SU-DHL-6 (cell line): ENCODE measurements around the gene ESR1.

Experiments
- H2AFZ ChIP-seq: fragments of 200-600 bp; sonication (generic); 2 replicates; pipeline ENCODE4 v1.6.1; 2014; ENCODE audit warnings: low read depth, mild to moderate bottlenecking, moderate library complexity, mixed read lengths, antibody characterized with exemption, low read length; ENCODE audit not compliant: severe bottlenecking
- H3F3A ChIP-seq: fragments of 200-600 bp; shearing (Covaris generic); 2 replicates; pipeline ENCODE4 v1.6.0; 2016; ENCODE audit warnings: antibody characterized with exemption, mild to moderate bottlenecking; ENCODE audit not compliant: insufficient read depth
- H3K27ac ChIP-seq: fragments of 200-600 bp; sonication (generic); 2 replicates; pipeline ENCODE4 v1.5.1; 2016; ENCODE audit warnings: low read depth, mild to moderate bottlenecking, low read length, moderate library complexity, mixed read lengths
- H3K27me3 ChIP-seq: fragments of 200-600 bp; sonication (generic), shearing (Covaris generic); 2 replicates; pipeline ENCODE4 v1.6.0; 2014; ENCODE audit warnings: mild to moderate bottlenecking, low read length
- H3K36me3 ChIP-seq: fragments of 200-600 bp; sonication (generic); 2 replicates; pipeline ENCODE4 v1.6.1; 2014; ENCODE audit warnings: mild to moderate bottlenecking, low read length, mixed read lengths
- H3K4me2 ChIP-seq: fragments of 300-600, 200-600 bp; shearing (Covaris generic), sonication (generic); 2 replicates; pipeline ENCODE4 v1.6.0; 2014; ENCODE audit warnings: low read length, low read depth, mild to moderate bottlenecking; ENCODE audit not compliant: poor library complexity, severe bottlenecking
- H3K4me3 ChIP-seq: fragments of 200-600 bp; sonication (generic); 2 replicates; pipeline ENCODE4 v1.5.1; 2014; ENCODE audit warnings: antibody characterized with exemption, low read length, mild to moderate bottlenecking, mixed read lengths; ENCODE audit not compliant: insufficient read depth, poor library complexity, severe bottlenecking
- H3K79me2 ChIP-seq: fragments of 200-600 bp; sonication (generic); 2 replicates; pipeline ENCODE4 v1.6.1; 2014; ENCODE audit warnings: mild to moderate bottlenecking, low read length, moderate library complexity; ENCODE audit not compliant: insufficient read depth
- H3K9ac ChIP-seq: fragments of 200-600 bp; sonication (generic); 2 replicates; pipeline ENCODE4 v1.7.0; 2014; ENCODE audit warnings: mild to moderate bottlenecking, low read length
- H3K9me2 ChIP-seq: fragments of 200-600 bp; sonication (generic); replicated peaks from 2 replicates; pipeline ENCODE4 v1.6.1; 2014; ENCODE audit warnings: low read length; ENCODE audit not compliant: insufficient read depth
- H3K9me3 ChIP-seq: fragments of 200-600 bp; sonication (generic); 2 replicates; pipeline ENCODE4 v1.6.1; 2014; ENCODE audit warnings: low read length, mixed read lengths; ENCODE audit not compliant: insufficient read depth
- H4K20me1 ChIP-seq: fragments of 200-600 bp; sonication (generic); 2 replicates; pipeline ENCODE4 v1.6.1; 2014; ENCODE audit warnings: low read depth, mild to moderate bottlenecking, antibody characterized with exemption, low read length, moderate library complexity, mixed read lengths
- CTCF ChIP-seq: fragments of 200-600 bp; sonication (generic); IDR thresholded peaks from one replicate; pipeline ENCODE4 v1.5.1; 2017; ENCODE audit warnings: antibody characterized with exemption, mild to moderate bottlenecking, low read length, moderate library complexity; ENCODE audit not compliant: insufficient read depth, poor library complexity, severe bottlenecking
- EZH2phosphoT487 ChIP-seq: fragments of 200-600 bp; sonication (generic), shearing (Covaris generic); conservative IDR thresholded peaks from 2 replicates; pipeline ENCODE4 v1.6.1; 2018; ENCODE audit warnings: mild to moderate bottlenecking, antibody characterized with exemption, low read length, moderate library complexity, mixed read lengths

Gene ESR1

GRCh38 chr6:152001408-152001807 lies 193.9 kb downstream of the ESR1 start:
- Histone ChIP-seq H3K79me2 (no peaks in the 10 kb centered on the region), H3F3A (no peaks in the 10 kb centered on the region), H3K36me3 (no peaks in the 10 kb centered on the region), H3K9ac (no peak overlapping the region), H3K4me2 (no peak overlapping the region), H3K27me3 (no peaks in the 10 kb centered on the region), H2AFZ (no peak overlapping the region), H3K9me3 (no peaks in the 10 kb centered on the region), H3K9me2 (no peaks in the 10 kb centered on the region), H4K20me1 (no peaks in the 10 kb centered on the region), H3K4me3 (no peak overlapping the region), H3K27ac (no peak overlapping the region)
- no peak for TF ChIP-seq EZH2phosphoT487
- no peak for TF ChIP-seq CTCF

GRCh38 chr6:152002306-152002705 lies 194.8 kb downstream of the ESR1 start:
- Histone ChIP-seq H3K9ac (no peak overlapping the region), H4K20me1 (no peaks in the 10 kb centered on the region), H3K36me3 (no peaks in the 10 kb centered on the region), H3F3A (no peaks in the 10 kb centered on the region), H3K4me2 (no peak overlapping the region), H3K79me2 (no peaks in the 10 kb centered on the region), H3K9me2 (no peaks in the 10 kb centered on the region), H3K4me3 (no peak overlapping the region), H3K27me3 (no peaks in the 10 kb centered on the region), H3K27ac (no peak overlapping the region), H3K9me3 (no peaks in the 10 kb centered on the region), H2AFZ (no peak overlapping the region)
- no peak for TF ChIP-seq EZH2phosphoT487
- TF ChIP-seq CTCF = no peak

- H3K27me3 ChIP-seq = no peaks in the 10 kb centered on the region
- H3K9me2 ChIP-seq = no peaks in the 10 kb centered on the region
- H3K4me2 ChIP-seq = no peak overlapping the region
- H2AFZ ChIP-seq = no peak overlapping the region
- no peak overlapping the region for H3K4me3 ChIP-seq
- no peaks in the 10 kb centered on the region for H3K79me2 ChIP-seq
- TF ChIP-seq CTCF = no peak
- H3F3A ChIP-seq = no peaks in the 10 kb centered on the region
- H3K9me3 ChIP-seq = no peaks in the 10 kb centered on the region
- H3K27ac ChIP-seq = no peak overlapping the region
- H3K36me3 ChIP-seq = no peaks in the 10 kb centered on the region
- no peaks in the 10 kb centered on the region for H4K20me1 ChIP-seq
- H3K9ac ChIP-seq = no peak overlapping the region
These were observed 196.6 kb downstream of the ESR1 start for GRCh38 chr6:152004036-152004566.

GRCh38 chr6:152004896-152005295 lies 197.4 kb downstream of the ESR1 start:
- H4K20me1 ChIP-seq = no peaks in the 10 kb centered on the region
- H3K27ac ChIP-seq = no peak overlapping the region
- no peaks in the 10 kb centered on the region for H3K9me3 ChIP-seq
- TF ChIP-seq CTCF (no peak), EZH2phosphoT487 (no peak)
- H3K9me2 ChIP-seq = no peaks in the 10 kb centered on the region
- H3F3A ChIP-seq = no peaks in the 10 kb centered on the region
- H3K79me2 ChIP-seq = no peaks in the 10 kb centered on the region
- H3K4me2 ChIP-seq = no peak overlapping the region
- no peaks in the 10 kb centered on the region for H3K36me3 ChIP-seq
- no peak overlapping the region for H3K4me3 ChIP-seq
- H3K9ac ChIP-seq = no peak overlapping the region
- H3K27me3 ChIP-seq = no peaks in the 10 kb centered on the region
- no peak overlapping the region for H2AFZ ChIP-seq
